Heart left ventricle (tissue), 13 donors: ENCODE measurements around the gene UACA.

ENCODE experiments used
- CTCF ChIP-seq, 12 donors: fragments of 200-600 bp; sonication (generic) in 4 of 12; IDR thresholded peaks; one replicate each; pipeline versions ENCODE4 v1.5.0 to v1.8.0; 2018 to 2022; ENCODE audit warnings: antibody characterized with exemption in 12 of 12, mild to moderate bottlenecking in 5 of 12
- POLR2A ChIP-seq, 2 donors: fragments of 450-650 bp; IDR thresholded peaks; one replicate each; pipeline ENCODE4 v1.6.1; 2017; ENCODE audit warnings: antibody characterized with exemption in 2 of 2, mild to moderate bottlenecking in 2 of 2, moderate library complexity in 2 of 2
- donor health status: ischemic (EF 13 %, LVEDD 7.1; RV severe dilation, severe dysfunction).
- donor health status: DM: no; HTN: yes; CAD: no.
- donor health status: DM: no; HTN: no; CAD: no.
- donor health status: ischemic (EF 25% LVEDD 6.9; RV normal size, moderate dysfunction).
- donor health status: ischemic (EF 25% LVEDD 5.7; RV mildly dilated, moderate dysfunction).
- donor health status: ischemic (EF 35%, LVEDD 5.7; RV mildly dilated, moderate dysfunction).
- donor health status: nonischemic (EF 11% LVEDD 7.7; RV severe dilation, severe dysfunction).
- donor health status: DM: yes; HTN: yes; CAD: no.
- donor health status: PGD.
- donor health status: ischemic (EF 29% LVEDD 5.4; RV normal size, mild dysfunction).
- donor health status: nonischemic (EF 23%, LVEDD 6.1; RV moderate dilation, normal function).

GRCh38 chr15:70763120-70763949 is at the start of gene UACA:
- TF ChIP-seq CTCF (IDR thresholded peaks at IDR 0.05) (peak in 6 of 12 donors; percentile 14 to 54 (median 26)), POLR2A (IDR thresholded peaks at IDR 0.05) (peak; percentile 95 to 99)
